ENCODE measurements around the gene TXLNB.

TXLNB gene

GRCh38 chr6:139291813-139292619 lies at the start of gene TXLNB:
Gene TXLNB, minus strand, starts transcription at chr6:139291998. Its CDS starts 3,099 bp downstream, at chr6:139288899.
- DNase-seq (ENCODE audit: low read depth in 2 of 2), result peak; percentile 41 to 58

GRCh38 chr6:139341060-139341459 lies 49.3 kb upstream of the TXLNB start:
- no peak for DNase-seq (ENCODE audit: low read depth in 2 of 2)

DNA sequence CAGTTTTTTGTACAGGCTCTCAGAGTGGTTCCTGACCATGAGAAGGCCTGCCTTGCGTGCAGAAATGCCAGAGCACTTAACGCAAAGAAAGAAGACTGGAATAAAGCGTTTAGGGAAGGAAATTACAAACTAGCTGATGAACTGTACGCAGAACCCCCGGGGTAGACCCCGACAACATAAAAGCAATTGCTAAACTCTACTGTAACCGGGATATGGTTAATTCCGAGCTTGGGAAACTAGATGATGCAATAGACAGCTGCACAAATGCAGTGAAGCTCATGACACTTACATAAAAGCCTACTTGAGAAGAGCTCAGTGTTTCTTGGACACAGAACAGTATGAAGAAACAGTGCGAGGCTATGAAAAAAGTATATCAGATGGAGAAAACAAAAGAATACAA lies 47.0 kb upstream of the TXLNB start:
- DNase-seq (ENCODE audit: low read depth in 2 of 2), result peak; percentile 42 to 59

- DNase-seq (ENCODE audit: low read depth in 2 of 2), result no peak
Measured at GRCh38 chr6:139337830-139338229, 46.0 kb upstream of the TXLNB start.

DNA sequence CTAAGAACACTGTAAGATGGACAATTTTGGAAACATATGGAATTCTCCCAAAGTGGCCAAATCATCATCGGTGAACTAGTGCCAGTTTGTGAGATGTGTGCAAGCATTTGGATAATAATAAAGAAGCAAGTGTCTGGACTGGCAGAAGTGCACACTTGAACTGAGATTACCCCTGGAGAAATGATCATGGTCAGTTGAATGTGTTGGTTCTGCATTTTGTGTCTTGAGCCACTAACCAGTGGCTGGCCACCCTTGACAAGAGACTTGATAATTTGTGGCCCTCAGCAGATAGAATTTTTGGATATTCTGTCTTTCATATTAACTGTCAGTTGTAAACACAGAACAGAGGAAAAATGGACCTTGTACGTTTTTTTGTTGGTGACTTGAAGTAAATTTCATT lies 45.2 kb upstream of the TXLNB start:
- no peak for DNase-seq (ENCODE audit: low read depth in 2 of 2)

- no peak for DNase-seq (ENCODE audit: low read depth in 2 of 2)
Measured at GRCh38 chr6:139336488-139336887, 44.7 kb upstream of the TXLNB start.

DNA sequence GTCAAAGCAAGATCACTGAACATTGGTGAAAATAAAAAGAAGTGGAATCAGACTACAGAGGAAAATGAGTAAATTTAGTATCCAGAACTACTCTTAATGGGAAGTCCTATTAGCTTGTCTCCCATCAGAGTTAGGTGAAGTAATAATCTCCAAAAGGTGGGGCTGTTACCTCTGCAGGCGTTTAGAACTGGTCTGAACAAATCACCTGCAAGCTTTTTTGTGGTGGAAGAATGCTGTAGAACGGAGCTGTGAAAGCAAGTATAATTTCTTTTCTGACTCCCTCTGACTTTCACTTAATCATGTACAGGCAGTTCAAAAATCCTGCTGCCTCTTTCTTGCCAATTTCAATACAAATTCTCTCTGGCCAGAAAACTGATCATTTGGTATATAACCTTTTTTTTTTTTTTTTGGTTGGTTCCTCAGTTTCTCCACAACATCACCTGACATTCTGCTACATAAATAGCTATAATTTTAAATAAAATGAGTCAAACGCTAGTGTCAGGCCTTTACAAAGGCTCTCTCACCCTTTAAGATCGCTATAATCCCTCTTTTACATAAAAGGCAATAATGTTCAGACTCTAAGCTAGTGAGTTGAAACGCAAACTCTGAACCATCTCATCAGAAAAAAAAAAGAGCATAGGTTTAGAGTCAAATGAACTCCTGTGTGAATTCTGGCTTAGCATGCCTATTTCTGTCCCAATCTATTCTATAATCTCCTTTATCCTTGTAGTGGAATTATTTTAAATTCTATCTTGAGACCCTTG lies 43.8 kb upstream of the TXLNB start:
- DNase-seq (ENCODE audit: low read depth in 2 of 2), result no peak

DNA sequence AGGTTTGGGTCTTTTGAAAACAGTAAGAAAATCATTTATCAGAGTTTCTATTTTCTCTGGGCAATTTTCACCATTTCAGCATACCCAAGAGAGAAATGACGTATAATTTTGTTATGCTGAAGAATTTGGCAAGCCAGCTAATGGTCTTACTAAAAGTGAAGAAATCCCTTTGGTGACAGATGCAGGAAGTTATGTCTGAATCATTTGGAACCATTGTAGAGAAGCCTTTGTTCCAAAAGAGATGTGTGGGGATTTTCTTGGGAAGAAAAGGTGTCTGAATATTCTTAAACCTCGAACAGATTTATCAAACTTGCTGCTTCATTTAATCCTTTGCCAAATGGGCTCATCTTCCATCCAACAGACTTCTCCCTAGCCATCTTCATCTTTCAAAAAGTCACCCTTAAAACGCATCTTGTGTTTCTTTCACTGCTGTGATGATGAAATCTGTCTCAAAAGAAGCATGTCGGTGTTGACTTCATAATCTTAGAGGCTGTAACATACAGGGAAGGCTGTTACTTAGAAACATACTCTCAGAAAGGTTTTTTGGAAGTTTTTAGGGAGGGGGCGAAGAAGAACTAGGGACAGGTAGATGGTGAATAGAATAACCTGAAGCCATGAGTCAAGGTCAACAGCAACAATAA lies 43.1 kb upstream of the TXLNB start:
- DNase-seq (ENCODE audit: low read depth in 2 of 2), result peak; percentile 92 to 94

DNA sequence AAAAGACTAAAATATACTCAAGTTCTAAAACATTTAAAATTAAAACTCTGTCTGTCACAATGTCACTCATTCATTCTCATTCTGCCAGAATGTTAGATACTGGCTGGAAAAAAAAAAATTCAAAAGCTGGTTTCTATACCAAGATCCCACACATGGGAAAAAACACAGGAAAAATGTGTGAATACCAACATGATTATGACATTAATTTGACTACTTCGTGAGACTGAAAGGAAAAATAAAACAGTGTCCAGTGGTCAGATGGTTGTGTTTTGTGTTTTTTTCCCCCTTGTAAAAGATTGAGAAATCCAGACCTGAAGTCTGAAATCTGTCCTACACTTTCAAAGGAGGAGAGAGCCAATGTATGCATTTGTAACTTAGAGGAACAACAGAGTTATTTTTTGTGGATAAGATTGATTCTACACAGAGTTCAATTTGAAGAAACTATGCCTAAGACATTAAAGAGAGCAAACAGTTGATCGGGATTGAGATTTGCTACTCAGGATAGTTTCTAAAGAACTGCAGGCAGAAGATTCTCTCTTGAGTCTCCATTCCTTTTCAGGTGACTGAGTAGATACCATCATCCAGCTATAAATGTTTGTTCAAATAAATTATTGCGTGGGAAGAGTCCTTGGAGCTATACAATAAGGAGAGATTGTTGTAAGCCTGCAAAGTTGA lies 39.2 kb upstream of the TXLNB start:
- DNase-seq (ENCODE audit: low read depth in 2 of 2), result no peak

DNA sequence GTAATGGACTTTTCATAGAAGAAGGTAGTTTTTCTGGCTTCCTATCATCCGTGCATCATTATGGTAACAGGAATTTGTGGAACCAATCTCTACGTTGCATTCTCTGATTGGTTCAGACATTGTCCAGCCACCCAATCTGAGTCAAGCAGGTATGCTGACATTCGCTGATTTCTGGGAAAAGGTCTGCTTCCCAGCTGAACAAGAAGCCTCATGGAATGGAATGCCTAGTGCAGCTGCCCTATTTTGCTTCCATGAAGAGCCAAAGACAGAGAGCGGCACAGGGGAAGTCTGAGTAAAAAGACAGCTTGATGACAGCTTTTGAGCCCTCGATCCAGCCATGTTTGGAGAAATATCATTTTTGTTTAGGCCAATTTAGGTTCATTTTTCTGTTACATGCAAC lies 38.5 kb upstream of the TXLNB start:
- no peak for DNase-seq (ENCODE audit: low read depth in 2 of 2)

- DNase-seq (ENCODE audit: low read depth in 2 of 2), result no peak
Measured at GRCh38 chr6:139329224-139329623, 37.4 kb upstream of the TXLNB start.

DNA sequence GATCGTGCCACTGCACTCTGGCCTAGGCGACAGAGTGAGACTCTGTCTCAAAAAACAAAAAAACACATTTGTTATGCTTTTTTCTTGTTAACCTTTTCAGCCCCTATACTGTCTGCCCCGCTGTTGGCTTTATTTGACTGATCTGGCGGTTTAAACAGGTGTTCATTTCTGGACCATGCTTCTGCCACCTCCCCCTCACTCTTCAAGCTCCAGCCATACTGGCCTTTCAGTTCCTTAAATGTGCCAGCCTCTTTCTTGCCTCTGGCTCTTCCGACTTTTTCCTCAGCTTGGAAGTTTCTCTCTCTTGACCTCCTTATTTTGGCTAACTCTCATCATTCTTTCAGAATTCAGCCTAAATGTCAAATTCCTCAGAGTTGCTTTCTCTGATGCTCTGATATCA lies 35.2 kb upstream of the TXLNB start:
- no peak for DNase-seq (ENCODE audit: low read depth in 2 of 2)

GRCh38 chr6:139325686-139326085 lies 33.9 kb upstream of the TXLNB start:
- no peak for DNase-seq (ENCODE audit: low read depth in 2 of 2)

GRCh38 chr6:139325125-139325524 lies 33.3 kb upstream of the TXLNB start:
- DNase-seq (ENCODE audit: low read depth in 2 of 2), result no peak

- no peak for DNase-seq (ENCODE audit: low read depth in 2 of 2)
Measured at GRCh38 chr6:139324301-139324555, 32.4 kb upstream of the TXLNB start.

GRCh38 chr6:139323511-139324300 lies 31.9 kb upstream of the TXLNB start:
- no peak for DNase-seq (ENCODE audit: low read depth in 2 of 2)

- no peak for DNase-seq (ENCODE audit: low read depth in 2 of 2)
Measured at GRCh38 chr6:139320081-139320480, 28.3 kb upstream of the TXLNB start.

- DNase-seq (ENCODE audit: low read depth in 2 of 2), result no peak
Measured at GRCh38 chr6:139316622-139317317, 25.0 kb upstream of the TXLNB start.

- DNase-seq (ENCODE audit: low read depth in 2 of 2), result no peak
Measured at GRCh38 chr6:139313784-139314545, 22.2 kb upstream of the TXLNB start.

DNA sequence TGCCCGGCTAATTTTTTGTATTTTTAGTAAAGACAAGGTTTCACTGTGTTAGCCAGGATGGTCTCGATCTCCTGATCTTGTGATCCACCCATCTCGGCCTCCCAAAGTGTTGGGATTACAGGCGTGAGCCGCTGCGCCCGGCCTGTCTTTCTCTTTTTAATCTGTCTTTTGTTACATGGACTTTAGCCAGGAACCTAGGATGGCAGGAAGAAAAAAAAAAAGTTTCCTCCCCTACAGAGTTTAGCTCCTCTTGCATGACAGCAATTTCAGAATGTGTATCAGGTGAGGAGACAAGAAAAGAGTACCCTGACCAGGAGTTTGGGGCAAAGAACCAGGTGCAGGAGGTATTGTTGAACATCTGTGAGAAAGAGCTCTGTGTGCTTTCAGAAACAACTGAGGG lies 21.4 kb upstream of the TXLNB start:
- DNase-seq (ENCODE audit: low read depth in 2 of 2), result no peak
